Stimulated activated CD8-positive, alpha-beta memory T cell treated with anti-CD3 and anti-CD28 coated beads, Interleukin-12 subunit alpha, Interleukin-12 subunit beta, amount 100 ng/mL, for 4 hours (primary cell): ENCODE measurements around the gene VPS35.

Experiments used
- DNase-seq: peaks from one replicate; pipeline ENCODE4 v3.0.0-alpha.2; 2020; ENCODE audit warnings: low read depth

Gene VPS35

GRCh38 chr16:46613352-46613751 is 75.6 kb downstream of the VPS35 start:
- DNase-seq, result no peak

- no peak for DNase-seq
These were observed 76.9 kb downstream of the VPS35 start for GRCh38 chr16:46612121-46612520.

- no peak for DNase-seq
These were observed 81.4 kb downstream of the VPS35 start for GRCh38 chr16:46607529-46607928.

GRCh38 chr16:46606231-46606630 is 82.7 kb downstream of the VPS35 start:
- no peak for DNase-seq
